Activated T-cell treated with anti-CD3 and anti-CD28 coated beads, Interleukin-2, amount 50 U/mL, for 72 hours (primary cell): ENCODE measurements around the gene CYP4F3. TPM values are rescaled to one million over a fixed set of nuclear protein-coding genes. Genes with fewer than 3 reads are reported as not detected.
"Not testable (repeated sequence)": the region's sequence is repeated elsewhere in the genome, so short reads cannot be mapped to it uniquely, and the experiment has no call there.

Source experiments
- ATAC-seq, 2 donors: fragments of 150-1000 bp; cut with Tn5 transposase; replicated peaks in 1 of 2; 2 replicates each; pipeline ENCODE4 v1.10.0; 2021; ENCODE audit warnings: moderate library complexity in 2 of 2, mild to moderate bottlenecking in 1 of 2
- DNase-seq, 2 donors: peaks; one replicate each; pipeline ENCODE4 v3.0.0; 2021 to 2022; ENCODE audit warnings: mixed read lengths in 1 of 2
- H3K27ac Mint-ChIP-seq: one replicate; pipeline ENCODE4 v1.8.0; 2022; ENCODE audit warnings: mild to moderate bottlenecking, moderate library complexity, mixed read lengths
- H3K27me3 Mint-ChIP-seq: one replicate; pipeline ENCODE4 v1.8.0; 2022; ENCODE audit warnings: low read depth, mixed read lengths
- H3K36me3 Mint-ChIP-seq, 2 donors: one replicate each; pipeline ENCODE4 v1.8.0; 2022; ENCODE audit warnings: mixed read lengths in 2 of 2, mild to moderate bottlenecking in 1 of 2; ENCODE audit not compliant: insufficient read depth in 2 of 2
- H3K4me1 Mint-ChIP-seq: one replicate; pipeline ENCODE4 v1.8.0; 2022; ENCODE audit warnings: low read depth, mixed read lengths
- H3K4me3 Mint-ChIP-seq, 2 donors: one replicate each; pipeline ENCODE4 v1.8.0; 2022; ENCODE audit warnings: mild to moderate bottlenecking in 2 of 2, mixed read lengths in 2 of 2, moderate library complexity in 2 of 2
- H3K9me3 Mint-ChIP-seq, 2 donors: one replicate each; pipeline ENCODE4 v1.8.0; 2022; ENCODE audit warnings: mixed read lengths in 2 of 2
- total RNA-seq, 2 donors: library from RNA; stranded (reverse); gene quantifications; one replicate each; pipeline ENCODE4 v1.2.3, GENCODE V29; 2022

Gene CYP4F3
- total RNA-seq, 2 donors from 2014 or later = 0.30 to 1.7 TPM

GRCh38 chr19:15639596-15639995, 1.1 kb upstream of the CYP4F3 start:
- ATAC-seq (no peak), DNase-seq (no peak)
- H3K4me1 Mint-ChIP-seq = no peaks in the 10 kb centered on the region
- H3K36me3 Mint-ChIP-seq = no peaks in the 10 kb centered on the region
- peaks cover 14% of the 10 kb centered on the region for H3K27me3 Mint-ChIP-seq
- no peak overlapping the region for H3K27ac Mint-ChIP-seq
- no peak overlapping the region for H3K4me3 Mint-ChIP-seq
- no peaks in the 10 kb centered on the region for H3K9me3 Mint-ChIP-seq

- H3K4me1 Mint-ChIP-seq = no peaks in the 10 kb centered on the region
- ATAC-seq = no peak
- no peaks in the 10 kb centered on the region for H3K9me3 Mint-ChIP-seq
- no peaks in the 10 kb centered on the region for H3K36me3 Mint-ChIP-seq
- H3K27me3 Mint-ChIP-seq = peaks cover 2% of the 10 kb centered on the region
- DNase-seq = no peak
- no peak overlapping the region for H3K4me3 Mint-ChIP-seq
- no peak overlapping the region for H3K27ac Mint-ChIP-seq
Observed at GRCh38 chr19:15640904-15641597, 354 bp downstream of the CYP4F3 start.

- Mint-ChIP-seq H3K4me3 (no peak overlapping the region), H3K27me3 (peaks cover 6% of the 10 kb centered on the region), H3K9me3 (no peaks in the 10 kb centered on the region), H3K36me3 (no peaks in the 10 kb centered on the region), H3K4me1 (no peaks in the 10 kb centered on the region), H3K27ac (no peak overlapping the region)
- ATAC-seq (no peak), DNase-seq (no peak)
Observed at GRCh38 chr19:15641901-15642491, 1.3 kb downstream of the CYP4F3 start.

- Mint-ChIP-seq H3K27me3 (peaks cover 13% of the 10 kb centered on the region), H3K4me3 (no peak overlapping the region), H3K36me3 (no peaks in the 10 kb centered on the region), H3K27ac (no peak overlapping the region), H3K9me3 (no peaks in the 10 kb centered on the region), H3K4me1 (no peaks in the 10 kb centered on the region)
- no peak for ATAC-seq
- no peak for DNase-seq
Observed at GRCh38 chr19:15642807-15643206, 2.1 kb downstream of the CYP4F3 start.

- Mint-ChIP-seq H3K27ac (no peak overlapping the region), H3K36me3 (no peaks in the 10 kb centered on the region), H3K4me1 (no peaks in the 10 kb centered on the region), H3K9me3 (no peaks in the 10 kb centered on the region), H3K4me3 (no peak overlapping the region), H3K27me3 (peaks cover 14% of the 10 kb centered on the region)
- ATAC-seq = no peak
- no peak for DNase-seq
Observed at GRCh38 chr19:15643387-15643786, 2.7 kb downstream of the CYP4F3 start.

GRCh38 chr19:15644066-15644741, 3.5 kb downstream of the CYP4F3 start:
- no peaks in the 10 kb centered on the region for H3K4me1 Mint-ChIP-seq
- ATAC-seq = no peak
- peaks cover 14% of the 10 kb centered on the region for H3K27me3 Mint-ChIP-seq
- no peaks in the 10 kb centered on the region for H3K36me3 Mint-ChIP-seq
- no peak overlapping the region for H3K27ac Mint-ChIP-seq
- DNase-seq = no peak
- H3K9me3 Mint-ChIP-seq = no peaks in the 10 kb centered on the region
- no peak overlapping the region for H3K4me3 Mint-ChIP-seq

- Mint-ChIP-seq H3K4me3 (no peak overlapping the region), H3K27ac (no peak overlapping the region), H3K9me3 (no peaks in the 10 kb centered on the region), H3K4me1 (no peaks in the 10 kb centered on the region), H3K27me3 (peaks cover 14% of the 10 kb centered on the region), H3K36me3 (no peaks in the 10 kb centered on the region)
- DNase-seq (no peak), ATAC-seq (no peak)
Observed at GRCh38 chr19:15644816-15645215, 4.1 kb downstream of the CYP4F3 start.

- H3K36me3 Mint-ChIP-seq = no peaks in the 10 kb centered on the region
- no peak overlapping the region for H3K4me3 Mint-ChIP-seq
- H3K27me3 Mint-ChIP-seq = peaks cover 40% of the 10 kb centered on the region
- no peaks in the 10 kb centered on the region for H3K4me1 Mint-ChIP-seq
- peaks cover 0 to 3% of the 10 kb centered on the region in 2 donors for H3K9me3 Mint-ChIP-seq
- H3K27ac Mint-ChIP-seq = no peak overlapping the region
- ATAC-seq (no peak), DNase-seq (no peak)
Observed at GRCh38 chr19:15649526-15649925, 8.8 kb downstream of the CYP4F3 start.

- DNase-seq = not testable (repeated sequence)
- peaks cover 46% of the 10 kb centered on the region for H3K27me3 Mint-ChIP-seq
Observed at GRCh38 chr19:15650123-15650522, 9.4 kb downstream of the CYP4F3 start.

GRCh38 chr19:15651791-15652190, 11.1 kb downstream of the CYP4F3 start:
- Mint-ChIP-seq H3K27me3 (peaks cover 55% of the 10 kb centered on the region), H3K4me3 (no peak overlapping the region), H3K9me3 (peaks cover 0 to 3% of the 10 kb centered on the region in 2 donors), H3K36me3 (no peaks in the 10 kb centered on the region), H3K4me1 (no peaks in the 10 kb centered on the region), H3K27ac (no peak overlapping the region)
- DNase-seq = no peak
- ATAC-seq = no peak

More at GRCh38 chr19:15650123-15650522, 9.4 kb downstream of the CYP4F3 start:
- H3K4me3 Mint-ChIP-seq, ATAC-seq, H3K36me3 Mint-ChIP-seq, H3K4me1 Mint-ChIP-seq, H3K9me3 Mint-ChIP-seq, H3K27ac Mint-ChIP-seq: not testable (repeated sequence)

- no peaks in the 10 kb centered on the region for H3K4me1 Mint-ChIP-seq
- no peak overlapping the region for H3K4me3 Mint-ChIP-seq
- no peak overlapping the region for H3K27ac Mint-ChIP-seq
- peaks cover 59% of the 10 kb centered on the region for H3K27me3 Mint-ChIP-seq
- DNase-seq = no peak
- no peaks in the 10 kb centered on the region for H3K36me3 Mint-ChIP-seq
- ATAC-seq = no peak
- peaks cover 0 to 3% of the 10 kb centered on the region in 2 donors for H3K9me3 Mint-ChIP-seq
Observed at GRCh38 chr19:15652559-15653278, 12.0 kb downstream of the CYP4F3 start.

- H3K9me3 Mint-ChIP-seq = no peaks in the 10 kb centered on the region
- H3K27ac Mint-ChIP-seq = no peak overlapping the region
- H3K27me3 Mint-ChIP-seq = peaks cover 57% of the 10 kb centered on the region
- no peak for ATAC-seq
- H3K4me3 Mint-ChIP-seq = no peak overlapping the region
- H3K4me1 Mint-ChIP-seq = no peaks in the 10 kb centered on the region
- no peak for DNase-seq
- H3K36me3 Mint-ChIP-seq = no peaks in the 10 kb centered on the region
Observed at GRCh38 chr19:15656467-15656866, 15.8 kb downstream of the CYP4F3 start.

GRCh38 chr19:15663247-15663646, 22.6 kb downstream of the CYP4F3 start:
- Mint-ChIP-seq H3K27me3 (peaks cover 7% of the 10 kb centered on the region), H3K4me1 (no peaks in the 10 kb centered on the region), H3K36me3 (no peaks in the 10 kb centered on the region), H3K9me3 (no peaks in the 10 kb centered on the region), H3K4me3 (no peak overlapping the region), H3K27ac (no peak overlapping the region)
- ATAC-seq (no peak), DNase-seq (no peak)
